Kidney epithelial cell (primary cell): ENCODE measurements around the gene ADAM19. TPM values are rescaled to one million over a fixed set of nuclear protein-coding genes. Genes with fewer than 3 reads are reported as not detected.

Source experiments
- DNase-seq: peaks from one replicate; pipeline ENCODE4 v3.0.0-alpha.2; 2010; ENCODE audit warnings: low read depth
- H3K27me3 ChIP-seq: 2 replicates; pipeline ENCODE4 v1.6.0; 2011; ENCODE audit warnings: low read length; ENCODE audit not compliant: control insufficient read depth, insufficient read depth
- H3K36me3 ChIP-seq: 2 replicates; pipeline ENCODE4 v1.5.1; 2011; ENCODE audit warnings: low read length; ENCODE audit not compliant: control insufficient read depth, insufficient read depth
- H3K4me3 ChIP-seq: 2 replicates; pipeline ENCODE4 v1.5.1; 2011; ENCODE audit warnings: low read depth, mild to moderate bottlenecking, control low read depth, low read length
- total RNA-seq: library from RNA; depleted of rRNA; stranded (reverse); fragments of >200 nt; gene quantifications from 2 replicates; pipeline ENCODE4 v1.2.3, GENCODE V29; 2015
- TF ChIP-seq, protein P1 (sequence below): IDR thresholded peaks from 2 replicates; pipeline ENCODE4 v1.5.1; 2011; ENCODE audit warnings: mild to moderate bottlenecking, moderate library complexity, low read length, control low read depth, inconsistent platforms; ENCODE audit not compliant: insufficient read depth, poor library complexity, severe bottlenecking

The ADAM19 gene
- total RNA-seq, 1 donor from 2014 or later: 61.0 TPM

DNA sequence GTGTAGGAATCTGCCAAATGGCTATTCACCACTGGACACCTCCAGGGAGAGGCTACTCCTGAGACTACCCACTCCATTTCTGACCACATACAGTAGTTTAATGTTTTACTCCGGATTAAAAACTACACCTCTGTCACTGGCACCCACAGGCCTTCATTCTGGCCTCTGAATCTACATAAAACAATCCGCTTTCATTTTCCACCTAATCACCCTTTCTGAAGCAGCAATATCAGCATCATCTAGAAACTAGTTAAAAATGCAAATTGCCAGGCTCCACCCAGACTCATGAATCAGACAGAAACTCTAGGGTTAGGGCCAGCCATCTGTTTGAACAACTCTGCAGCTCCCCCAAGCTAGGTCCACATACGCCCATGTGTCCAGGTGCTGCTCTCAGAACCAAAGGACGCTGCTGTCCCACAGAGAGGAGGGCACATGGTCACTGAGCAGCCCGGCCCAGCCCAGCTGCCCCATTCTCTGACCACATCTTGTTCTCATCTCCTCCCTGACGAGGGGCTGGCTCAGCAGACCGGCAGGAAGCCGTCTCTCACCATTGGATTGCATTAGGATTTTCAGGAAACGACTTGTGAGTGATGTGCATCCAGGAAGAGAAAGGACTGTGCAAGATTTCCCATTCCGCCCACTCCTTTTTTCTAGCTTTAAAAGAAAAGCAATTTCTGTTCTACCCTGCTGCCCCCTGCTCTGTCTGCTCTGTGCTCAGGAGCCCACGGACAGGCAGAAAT is 34.7 kb downstream of the ADAM19 start:
- no peak overlapping the region for H3K4me3 ChIP-seq
- H3K36me3 ChIP-seq: peaks cover under 1% of the 10 kb centered on the region
- TF ChIP-seq, protein P1, sequence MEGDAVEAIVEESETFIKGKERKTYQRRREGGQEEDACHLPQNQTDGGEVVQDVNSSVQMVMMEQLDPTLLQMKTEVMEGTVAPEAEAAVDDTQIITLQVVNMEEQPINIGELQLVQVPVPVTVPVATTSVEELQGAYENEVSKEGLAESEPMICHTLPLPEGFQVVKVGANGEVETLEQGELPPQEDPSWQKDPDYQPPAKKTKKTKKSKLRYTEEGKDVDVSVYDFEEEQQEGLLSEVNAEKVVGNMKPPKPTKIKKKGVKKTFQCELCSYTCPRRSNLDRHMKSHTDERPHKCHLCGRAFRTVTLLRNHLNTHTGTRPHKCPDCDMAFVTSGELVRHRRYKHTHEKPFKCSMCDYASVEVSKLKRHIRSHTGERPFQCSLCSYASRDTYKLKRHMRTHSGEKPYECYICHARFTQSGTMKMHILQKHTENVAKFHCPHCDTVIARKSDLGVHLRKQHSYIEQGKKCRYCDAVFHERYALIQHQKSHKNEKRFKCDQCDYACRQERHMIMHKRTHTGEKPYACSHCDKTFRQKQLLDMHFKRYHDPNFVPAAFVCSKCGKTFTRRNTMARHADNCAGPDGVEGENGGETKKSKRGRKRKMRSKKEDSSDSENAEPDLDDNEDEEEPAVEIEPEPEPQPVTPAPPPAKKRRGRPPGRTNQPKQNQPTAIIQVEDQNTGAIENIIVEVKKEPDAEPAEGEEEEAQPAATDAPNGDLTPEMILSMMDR: no peak
- H3K27me3 ChIP-seq: no peaks in the 10 kb centered on the region
- no peak for DNase-seq

DNA sequence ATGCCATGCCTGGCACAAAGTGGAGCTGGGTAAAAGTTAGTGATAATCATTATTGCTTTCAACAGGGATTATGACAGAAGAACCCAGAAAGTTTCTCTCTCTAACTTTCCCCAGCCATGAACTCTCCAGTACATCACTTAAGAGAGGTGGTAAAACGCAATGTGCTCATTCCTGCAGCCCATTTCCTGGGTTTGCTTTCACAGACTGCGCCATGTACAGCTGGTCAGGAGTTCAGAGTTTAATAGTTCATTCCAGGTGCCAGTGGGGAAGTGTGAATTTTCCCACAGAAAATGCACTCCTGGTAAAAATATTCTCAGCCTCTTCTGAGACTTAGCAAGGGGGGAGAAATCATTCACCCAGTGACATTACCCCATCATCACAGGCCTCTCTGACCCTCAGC is 35.5 kb downstream of the ADAM19 start:
- no peaks in the 10 kb centered on the region for H3K27me3 ChIP-seq
- TF ChIP-seq, protein P1: no peak
- no peaks in the 10 kb centered on the region for H3K36me3 ChIP-seq
- no peak overlapping the region for H3K4me3 ChIP-seq
- DNase-seq: no peak

DNA sequence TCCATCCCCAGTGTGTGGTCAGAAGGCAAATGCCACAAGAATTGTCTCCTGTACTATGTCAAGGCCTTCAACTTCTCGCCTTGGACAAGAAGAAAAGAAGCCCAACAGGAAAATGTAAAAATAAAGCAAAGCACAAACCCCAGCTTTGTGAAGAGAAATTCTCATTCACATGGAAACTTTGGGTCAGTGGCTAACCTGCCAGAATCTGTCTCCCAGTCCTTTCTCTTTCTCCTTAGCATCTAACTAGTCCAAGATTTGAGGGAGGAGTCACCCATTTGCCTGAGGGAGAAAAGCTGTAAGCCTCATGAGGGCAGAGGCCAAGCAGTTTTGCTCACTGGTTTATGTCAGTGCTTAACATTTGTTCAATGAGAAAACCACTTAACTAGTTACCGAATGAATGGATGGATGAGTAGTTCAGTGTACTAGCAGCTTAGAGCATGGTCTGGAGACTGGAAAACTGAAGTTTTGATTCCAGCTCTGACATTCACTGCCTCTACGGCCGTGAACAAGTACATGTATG is 36.0 kb downstream of the ADAM19 start:
- no peak overlapping the region for H3K4me3 ChIP-seq
- no peak for DNase-seq
- H3K36me3 ChIP-seq: no peaks in the 10 kb centered on the region
- no peaks in the 10 kb centered on the region for H3K27me3 ChIP-seq
- TF ChIP-seq, protein P1: no peak

DNA sequence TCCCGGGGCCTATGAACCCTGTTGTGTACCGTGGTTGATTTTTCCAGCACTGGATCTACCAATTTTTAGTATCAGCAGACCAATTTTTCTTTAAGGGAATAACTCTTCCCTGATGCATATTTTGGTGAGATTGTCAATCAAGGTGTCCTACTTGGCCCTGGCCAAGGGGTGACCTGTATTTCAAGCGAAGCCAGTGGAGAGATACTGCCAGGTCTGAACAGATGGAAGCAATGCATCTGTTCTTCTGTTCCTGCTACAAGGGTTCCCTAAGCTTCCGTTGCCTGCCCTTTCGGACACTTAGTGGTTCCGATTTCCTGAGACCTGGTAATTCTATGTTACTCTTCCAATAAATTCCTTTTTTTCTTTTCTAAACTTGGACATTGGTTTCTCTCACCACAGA is 37.3 kb downstream of the ADAM19 start:
- TF ChIP-seq, protein P1: no peak
- no peaks in the 10 kb centered on the region for H3K36me3 ChIP-seq
- no peak for DNase-seq
- no peak overlapping the region for H3K4me3 ChIP-seq
- H3K27me3 ChIP-seq: no peaks in the 10 kb centered on the region

DNA sequence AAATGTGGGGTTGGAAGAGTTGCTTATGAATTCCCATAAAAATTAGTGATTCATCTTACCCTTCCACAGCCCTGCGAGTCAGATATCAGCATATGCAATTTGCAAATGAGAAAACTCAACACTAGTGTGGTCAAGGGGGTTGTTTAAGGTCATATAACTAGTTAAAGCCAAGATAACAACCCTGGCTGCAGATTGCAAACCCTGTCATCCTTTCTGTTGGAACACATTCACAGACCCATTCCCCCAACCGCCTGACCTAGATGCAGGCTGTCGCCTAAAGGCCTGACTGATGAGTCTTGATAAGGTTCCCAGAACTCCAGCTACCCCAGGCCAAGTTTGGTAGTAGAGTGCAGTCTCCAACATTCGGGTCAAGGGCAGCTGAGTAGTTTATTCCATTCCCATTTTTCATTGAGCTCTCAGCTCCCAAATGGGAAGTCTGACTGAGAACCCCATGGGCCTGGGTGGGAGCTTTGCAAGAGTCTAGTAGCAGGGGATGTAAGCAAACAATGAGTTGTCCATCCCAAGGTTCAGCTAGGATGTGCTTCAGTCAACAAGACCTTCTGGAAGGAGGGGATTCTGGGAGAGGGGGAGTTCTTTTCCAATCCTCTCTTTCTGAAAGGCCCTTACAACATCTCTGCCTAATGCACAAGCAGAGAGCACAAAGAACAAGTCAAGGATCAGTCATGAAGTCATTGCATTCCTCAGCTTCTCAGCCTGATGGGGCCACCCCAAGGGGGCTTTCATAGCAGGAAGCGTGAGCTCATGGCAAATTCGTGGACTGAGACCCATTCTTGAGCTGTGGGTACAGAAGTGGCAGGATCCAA is 40.3 kb downstream of the ADAM19 start:
- TF ChIP-seq, protein P1: no peak
- Histone ChIP-seq H3K4me3 (no peak overlapping the region), H3K27me3 (no peaks in the 10 kb centered on the region), H3K36me3 (no peaks in the 10 kb centered on the region)
- DNase-seq: no peak
